Measurements from ENCODE around the gene RFC4.

GRCh38 chr3:186760897-186761447, 45.3 kb downstream of the RFC4 start:
- TF ChIP-seq CTCF (IDR thresholded peaks at IDR 0.05): no peak
- TF ChIP-seq POLR2A (IDR thresholded peaks at IDR 0.05): no peak

Data from heart left ventricle (tissue), 13 donors.